ENCODE measurements around the gene ACSL1. TPM values are rescaled to one million over a fixed set of nuclear protein-coding genes. Genes with fewer than 3 reads are reported as not detected.

The ACSL1 gene
- total RNA-seq, 2 donors from 2014 or later: 23.3 to 80.4 TPM

DNA sequence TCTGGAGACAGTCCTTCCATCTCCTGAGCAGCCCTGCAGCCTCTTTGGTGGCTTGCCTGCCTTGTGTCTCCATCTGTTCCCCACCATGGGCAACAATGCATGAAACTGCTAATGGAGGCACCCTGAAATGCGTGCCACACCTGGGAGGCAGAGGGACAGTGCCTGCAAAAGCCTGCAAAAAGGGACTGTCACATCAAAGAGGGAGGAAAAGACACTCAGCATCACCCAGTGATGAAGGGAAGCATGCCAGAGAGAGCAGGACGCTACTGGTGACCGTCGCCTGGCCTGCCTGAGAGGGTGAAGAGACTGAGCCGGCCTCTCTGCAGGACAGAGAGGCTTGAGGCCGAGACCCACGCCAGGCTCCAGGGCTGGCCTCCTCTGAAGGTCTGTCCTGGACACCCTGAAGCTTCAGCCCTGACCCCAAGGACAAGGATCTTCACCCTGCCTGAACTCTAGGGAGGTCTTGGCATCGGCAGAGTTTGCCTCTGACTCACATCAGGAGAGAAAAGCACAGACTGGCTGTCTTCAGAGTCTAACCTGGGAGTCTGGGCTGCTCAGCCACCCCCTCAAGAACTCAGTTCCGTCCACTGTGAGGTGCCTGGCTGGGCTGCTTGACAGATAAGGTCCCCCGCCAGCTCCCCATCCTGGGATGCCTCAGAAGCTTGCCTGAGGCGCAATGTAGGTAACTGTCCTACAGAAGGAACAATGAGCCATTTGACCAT, 8.1 kb downstream of the ACSL1 start:
- H3K27me3 ChIP-seq: no peaks in the 10 kb centered on the region
- no peaks in the 10 kb centered on the region for H3K9me3 ChIP-seq
- intact Hi-C loops (cut with DNase I): no loop called here
- no peak overlapping the region for H3K9ac ChIP-seq (ENCODE audit: low read depth in 2 of 2, low read length in 2 of 2)
- no peak overlapping the region for H3K27ac ChIP-seq
- H3K36me3 ChIP-seq: no peaks in the 10 kb centered on the region
- TF ChIP-seq, protein P1, sequence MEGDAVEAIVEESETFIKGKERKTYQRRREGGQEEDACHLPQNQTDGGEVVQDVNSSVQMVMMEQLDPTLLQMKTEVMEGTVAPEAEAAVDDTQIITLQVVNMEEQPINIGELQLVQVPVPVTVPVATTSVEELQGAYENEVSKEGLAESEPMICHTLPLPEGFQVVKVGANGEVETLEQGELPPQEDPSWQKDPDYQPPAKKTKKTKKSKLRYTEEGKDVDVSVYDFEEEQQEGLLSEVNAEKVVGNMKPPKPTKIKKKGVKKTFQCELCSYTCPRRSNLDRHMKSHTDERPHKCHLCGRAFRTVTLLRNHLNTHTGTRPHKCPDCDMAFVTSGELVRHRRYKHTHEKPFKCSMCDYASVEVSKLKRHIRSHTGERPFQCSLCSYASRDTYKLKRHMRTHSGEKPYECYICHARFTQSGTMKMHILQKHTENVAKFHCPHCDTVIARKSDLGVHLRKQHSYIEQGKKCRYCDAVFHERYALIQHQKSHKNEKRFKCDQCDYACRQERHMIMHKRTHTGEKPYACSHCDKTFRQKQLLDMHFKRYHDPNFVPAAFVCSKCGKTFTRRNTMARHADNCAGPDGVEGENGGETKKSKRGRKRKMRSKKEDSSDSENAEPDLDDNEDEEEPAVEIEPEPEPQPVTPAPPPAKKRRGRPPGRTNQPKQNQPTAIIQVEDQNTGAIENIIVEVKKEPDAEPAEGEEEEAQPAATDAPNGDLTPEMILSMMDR (IDR thresholded peaks at IDR 0.05): no peak
- peaks cover 3% of the 10 kb centered on the region for H3K4me1 ChIP-seq
- H3K4me3 ChIP-seq: no peak overlapping the region
- DNase-seq: no peak

DNA sequence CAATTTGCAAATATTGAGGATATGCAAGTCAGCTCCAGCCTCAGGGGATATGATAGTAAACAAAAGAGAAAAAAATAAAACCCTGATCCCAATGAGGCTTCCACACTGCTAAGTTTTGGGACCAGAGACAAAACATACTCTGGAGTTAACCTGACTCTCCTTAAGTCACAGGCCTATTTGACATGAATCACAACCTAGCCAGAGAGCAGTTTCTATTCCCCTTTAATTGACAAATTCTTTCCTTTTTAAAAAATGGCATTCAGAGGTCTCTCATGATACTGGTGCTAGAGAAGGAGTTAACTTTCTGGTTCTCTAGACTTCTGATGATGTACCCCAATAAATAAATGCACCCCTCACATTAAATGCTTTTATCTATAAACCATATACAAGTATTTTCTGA, 8.8 kb downstream of the ACSL1 start:
- peaks cover 3% of the 10 kb centered on the region for H3K4me1 ChIP-seq
- no peaks in the 10 kb centered on the region for H3K36me3 ChIP-seq
- no peak overlapping the region for H3K4me3 ChIP-seq
- no peaks in the 10 kb centered on the region for H3K9me3 ChIP-seq
- TF ChIP-seq, protein P1 (IDR thresholded peaks at IDR 0.05): no peak
- H3K27ac ChIP-seq: no peak overlapping the region
- intact Hi-C loops (cut with DNase I): no loop called here
- no peak for DNase-seq
- no peak overlapping the region for H3K9ac ChIP-seq (ENCODE audit: low read depth in 2 of 2, low read length in 2 of 2)
- no peaks in the 10 kb centered on the region for H3K27me3 ChIP-seq

DNA sequence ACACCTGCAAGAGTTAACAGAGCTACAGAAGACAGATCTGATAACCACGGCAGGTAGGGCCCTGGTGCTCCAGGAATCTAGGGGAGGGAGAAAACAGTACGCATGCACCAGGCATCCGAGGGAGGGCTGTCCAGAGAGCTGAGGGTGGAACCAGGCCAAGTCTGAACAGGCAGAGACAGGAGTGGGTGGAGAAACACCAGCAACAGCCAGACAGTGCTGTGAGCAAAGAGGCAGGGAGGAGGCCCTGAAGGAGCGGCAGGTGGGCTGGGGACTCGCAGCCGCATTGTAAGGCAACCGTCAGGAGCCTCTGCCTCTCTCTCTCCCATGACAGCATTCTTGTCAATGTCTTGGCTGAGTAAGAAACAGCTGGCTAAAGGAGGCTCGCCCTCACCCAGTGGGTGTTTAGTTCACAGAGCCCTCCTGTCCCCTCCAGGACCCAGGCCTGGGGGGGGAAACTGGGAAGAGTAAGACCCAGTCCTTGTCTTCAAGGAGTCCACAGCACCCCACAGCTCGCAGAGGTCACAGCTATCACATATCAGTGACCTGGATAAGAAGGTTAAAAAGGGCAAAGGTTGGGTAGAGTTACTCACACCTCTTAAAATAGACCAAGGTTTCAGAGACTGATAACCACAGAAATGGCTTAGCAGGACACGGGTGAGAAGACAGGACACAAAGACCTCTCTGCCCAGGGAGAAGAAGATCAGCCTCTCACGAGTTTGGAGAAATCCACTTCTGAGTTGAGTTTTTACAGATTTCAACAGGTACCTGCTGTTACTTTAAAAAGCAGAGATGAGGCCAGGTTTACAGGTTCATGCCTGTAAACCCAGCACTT, 10.5 kb downstream of the ACSL1 start:
- H3K4me1 ChIP-seq: peaks cover 3% of the 10 kb centered on the region
- no peaks in the 10 kb centered on the region for H3K9me3 ChIP-seq
- H3K4me3 ChIP-seq: no peak overlapping the region
- DNase-seq: peak; percentile 89
- H3K9ac ChIP-seq (ENCODE audit: low read depth in 2 of 2, low read length in 2 of 2): peak overlapping the region in 1 of 2 donors; percentile 16
- TF ChIP-seq, protein P1 (IDR thresholded peaks at IDR 0.05): no peak
- H3K36me3 ChIP-seq: no peaks in the 10 kb centered on the region
- no peaks in the 10 kb centered on the region for H3K27me3 ChIP-seq
- peak overlapping the region; percentile 39 for H3K27ac ChIP-seq
- intact Hi-C loops (cut with DNase I): no loop called here

DNA sequence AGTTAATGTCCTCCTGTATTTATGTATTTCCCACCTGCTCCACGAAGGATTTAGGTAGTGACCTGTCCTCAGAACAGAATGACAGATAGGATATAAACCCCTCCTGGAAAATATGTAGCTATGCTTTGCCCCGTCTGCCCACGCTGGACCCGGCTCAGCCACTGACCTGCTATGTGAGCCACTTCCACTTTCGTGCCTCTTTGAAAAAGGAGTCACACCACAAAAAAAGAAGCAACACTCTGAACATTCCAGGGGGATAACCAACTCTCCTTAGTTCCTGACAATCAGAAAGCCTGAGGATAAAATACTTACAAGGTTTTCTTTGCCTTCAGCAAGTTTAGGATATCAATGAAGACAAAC, 11.1 kb downstream of the ACSL1 start:
- no peak overlapping the region for H3K9ac ChIP-seq (ENCODE audit: low read depth in 2 of 2, low read length in 2 of 2)
- TF ChIP-seq, protein P1 (IDR thresholded peaks at IDR 0.05): no peak
- intact Hi-C loops (cut with DNase I): no loop called here
- H3K4me1 ChIP-seq: peaks cover 3% of the 10 kb centered on the region
- peak overlapping the region; percentile 39 for H3K27ac ChIP-seq
- no peak for DNase-seq
- no peak overlapping the region for H3K4me3 ChIP-seq
- H3K27me3 ChIP-seq: no peaks in the 10 kb centered on the region
- H3K36me3 ChIP-seq: no peaks in the 10 kb centered on the region
- no peaks in the 10 kb centered on the region for H3K9me3 ChIP-seq

DNA sequence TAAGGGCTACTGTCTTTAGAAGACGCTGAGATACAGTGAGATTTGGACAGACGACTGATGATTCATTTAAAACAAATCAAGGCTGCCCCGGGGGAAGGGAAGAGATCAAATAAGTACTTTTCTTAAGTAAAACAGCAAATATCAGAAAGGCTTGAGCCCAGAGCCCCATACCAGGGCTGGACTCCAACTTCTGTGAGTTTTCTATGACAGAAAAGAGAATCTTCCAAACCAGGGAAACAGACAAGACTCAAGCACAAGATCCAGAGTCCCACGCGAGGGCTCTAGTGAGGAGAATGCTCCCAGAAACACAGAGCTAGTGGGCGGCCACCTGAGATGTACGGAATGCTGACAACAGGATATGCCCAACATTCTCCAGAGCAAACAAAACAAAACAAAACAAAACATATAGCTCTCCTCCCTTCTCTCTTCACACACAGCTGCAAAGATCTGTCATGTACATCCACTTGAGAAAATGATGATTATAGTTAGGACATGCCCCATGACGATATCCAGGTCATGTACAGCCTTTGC, 13.1 kb downstream of the ACSL1 start:
- Histone ChIP-seq H3K4me1 (peaks cover 11% of the 10 kb centered on the region), H3K9ac (ENCODE audit: low read depth in 2 of 2, low read length in 2 of 2) (no peak overlapping the region), H3K27me3 (no peaks in the 10 kb centered on the region), H3K27ac (no peak overlapping the region), H3K9me3 (no peaks in the 10 kb centered on the region), H3K36me3 (no peaks in the 10 kb centered on the region), H3K4me3 (no peak overlapping the region)
- no peak for DNase-seq
- TF ChIP-seq, protein P1 (IDR thresholded peaks at IDR 0.05): no peak
- intact Hi-C loops (cut with DNase I): no loop called here
